HepG2 (cell line): ENCODE results near the gene ZNHIT1. TPM values are rescaled to one million over a fixed set of nuclear protein-coding genes. Genes with fewer than 3 reads are reported as not detected.
A peak's percentile ranks its signal among the peaks of the same experiment; 100 is the strongest.

ENCODE experiments used
- CBX2 ChIP-seq, 2 experiments: fragments of 200-600 bp in 1 of 2; sonication (generic); formaldehyde crosslinking in 1 of 2; IDR thresholded peaks; 2 replicates each; pipeline versions ENCODE4 v1.7.0 to v1.8.1; 2018 to 2022; ENCODE audit warnings: low read depth in 2 of 2, low read length in 1 of 2, mild to moderate bottlenecking in 1 of 2, missing genetic modification reagents in 1 of 2
- ELF3 ChIP-seq: IDR thresholded peaks from 2 replicates; pipeline ENCODE4 v1.6.1; 2016; ENCODE audit warnings: missing genetic modification reagents, missing compliant biosample characterization
- GLI4 ChIP-seq: sonication (generic); formaldehyde crosslinking; IDR thresholded peaks from 2 replicates; pipeline ENCODE4 v1.5.1; 2020; ENCODE audit warnings: missing genetic modification reagents, mild to moderate bottlenecking, moderate library complexity, borderline replicate concordance
- KLF9 ChIP-seq: IDR thresholded peaks from 2 replicates; pipeline ENCODE4 v1.6.1; 2016; ENCODE audit warnings: low read depth
- PBX2 ChIP-seq: IDR thresholded peaks from 2 replicates; pipeline ENCODE4 v1.6.1; 2016; ENCODE audit warnings: control low read depth
- SNAPC4 ChIP-seq: sonication (generic); formaldehyde crosslinking; IDR thresholded peaks from 2 replicates; pipeline ENCODE4 v1.4.0; 2020; ENCODE audit warnings: mild to moderate bottlenecking, missing genetic modification reagents
- SOX13 ChIP-seq, 3 experiments: fragments of 450-650 bp in 1 of 3; sonication (generic) in 1 of 3; formaldehyde crosslinking in 1 of 3; IDR thresholded peaks in 2 of 3; conservative IDR thresholded peaks in 1 of 3; 2 replicates each; pipeline versions ENCODE4 v1.5.0 to v1.6.1; 2016 to 2020; ENCODE audit warnings: antibody characterized with exemption in 1 of 3, mild to moderate bottlenecking in 1 of 3, missing compliant biosample characterization in 1 of 3, missing genetic modification reagents in 1 of 3, moderate library complexity in 1 of 3
- TOPORS ChIP-seq: sonication (generic); formaldehyde crosslinking; IDR thresholded peaks from 2 replicates; pipeline ENCODE4 v1.8.0; 2023; ENCODE audit warnings: mild to moderate bottlenecking, missing genetic modification reagents
- ZNF17 ChIP-seq: sonication (generic); formaldehyde crosslinking; IDR thresholded peaks from 2 replicates; pipeline ENCODE4 v1.5.0; 2020; ENCODE audit warnings: mild to moderate bottlenecking, missing genetic modification reagents
- ZNF276 ChIP-seq: sonication (generic); formaldehyde crosslinking; IDR thresholded peaks from 2 replicates; pipeline ENCODE4 v1.4.0; 2020; ENCODE audit warnings: mild to moderate bottlenecking, low read depth, missing genetic modification reagents
- ZNF343 ChIP-seq: sonication (generic); formaldehyde crosslinking; IDR thresholded peaks from 2 replicates; pipeline ENCODE4 v1.4.0; 2020; ENCODE audit warnings: mild to moderate bottlenecking, missing genetic modification reagents
- ZNF570 ChIP-seq: sonication (generic); formaldehyde crosslinking; IDR thresholded peaks from 2 replicates; pipeline ENCODE4 v1.4.0; 2020; ENCODE audit warnings: mild to moderate bottlenecking, missing genetic modification reagents, borderline replicate concordance
- polyA plus RNA-seq, 8 experiments: library from polyadenylated mRNA; depleted of rRNA in 3 of 8; stranded (reverse) in 7 of 8; unstranded in 1 of 8; fragments of >200 nt; fragmentation: Illumina TruSeq in 4 of 8; extraction: Trizol in 4 of 8; gene quantifications; 2 replicates each; pipeline versions ENCODE4 v1.2.1 to v1.2.3, GENCODE V29; 2011 to 2016; ENCODE audit warnings: low read depth in 4 of 8, missing spikeins in 1 of 8, mixed read lengths in 1 of 8; ENCODE audit not compliant: insufficient read depth in 1 of 8
- total RNA-seq, 5 experiments: library from RNA; depleted of rRNA; stranded (reverse); fragments of >200 nt; fragmentation: Illumina TruSeq; extraction: Trizol; gene quantifications; 2 replicates each; pipeline ENCODE4 v1.2.3, GENCODE V29; 2016; ENCODE audit warnings: low read depth in 1 of 5
- TF ChIP-seq, protein P1 (sequence below): sonication (generic); formaldehyde crosslinking; conservative IDR thresholded peaks from 2 replicates; pipeline ENCODE4 v1.4.0; 2020; ENCODE audit warnings: missing genetic modification reagents
- TF ChIP-seq, protein P2 (sequence below): IDR thresholded peaks from 2 replicates; pipeline ENCODE4 v1.6.1; 2012; ENCODE audit warnings: low read depth, low read length, improper control_type of control experiment

The ZNHIT1 gene
- total and polyA plus RNA-seq, 2 of the 13 experiments (the other 11 are each of a cell fraction or from before 2014, with no cell fraction given) = 32.5 to 64.5 TPM

GRCh38 chr7:101218236-101219125 lies 516 bp downstream of the ZNHIT1 start (continued):
- TF ChIP-seq GLI4 (CRISPR knock-in tag) = peak; percentile 43; the same call in 1 of the 2 replicates
- no peak for TF ChIP-seq SOX13 (IDR thresholded peaks at IDR 0.05)
- 0 out of 4 replicates have a peak, but pooled peaks have one; percentile 8 to 55 for TF ChIP-seq SOX13 (CRISPR knock-in tag; conservative IDR thresholded peaks at IDR 0.05 in 1 of 2, IDR thresholded peaks at IDR 0.05 in 1 of 2)
- TF ChIP-seq ZNF276 (CRISPR knock-in tag) = 0 out of 2 replicates have a peak, but pooled peaks have one; percentile 15
- TF ChIP-seq, protein P1, sequence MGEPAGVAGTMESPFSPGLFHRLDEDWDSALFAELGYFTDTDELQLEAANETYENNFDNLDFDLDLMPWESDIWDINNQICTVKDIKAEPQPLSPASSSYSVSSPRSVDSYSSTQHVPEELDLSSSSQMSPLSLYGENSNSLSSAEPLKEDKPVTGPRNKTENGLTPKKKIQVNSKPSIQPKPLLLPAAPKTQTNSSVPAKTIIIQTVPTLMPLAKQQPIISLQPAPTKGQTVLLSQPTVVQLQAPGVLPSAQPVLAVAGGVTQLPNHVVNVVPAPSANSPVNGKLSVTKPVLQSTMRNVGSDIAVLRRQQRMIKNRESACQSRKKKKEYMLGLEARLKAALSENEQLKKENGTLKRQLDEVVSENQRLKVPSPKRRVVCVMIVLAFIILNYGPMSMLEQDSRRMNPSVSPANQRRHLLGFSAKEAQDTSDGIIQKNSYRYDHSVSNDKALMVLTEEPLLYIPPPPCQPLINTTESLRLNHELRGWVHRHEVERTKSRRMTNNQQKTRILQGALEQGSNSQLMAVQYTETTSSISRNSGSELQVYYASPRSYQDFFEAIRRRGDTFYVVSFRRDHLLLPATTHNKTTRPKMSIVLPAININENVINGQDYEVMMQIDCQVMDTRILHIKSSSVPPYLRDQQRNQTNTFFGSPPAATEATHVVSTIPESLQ (CRISPR knock-in tag) = no peak
- TF ChIP-seq CBX2 (IDR thresholded peaks at IDR 0.05; ENCODE audit: low read depth, low read length) = no peak
- no peak for TF ChIP-seq CBX2 (CRISPR knock-in tag; IDR thresholded peaks at IDR 0.05; ENCODE audit: low read depth)
- no peak for TF ChIP-seq TOPORS
- peak; percentile 64; the same call in 1 of the 2 replicates for TF ChIP-seq SNAPC4 (CRISPR knock-in tag)
- no peak for TF ChIP-seq ZNF570 (CRISPR knock-in tag)
- TF ChIP-seq, protein P2, sequence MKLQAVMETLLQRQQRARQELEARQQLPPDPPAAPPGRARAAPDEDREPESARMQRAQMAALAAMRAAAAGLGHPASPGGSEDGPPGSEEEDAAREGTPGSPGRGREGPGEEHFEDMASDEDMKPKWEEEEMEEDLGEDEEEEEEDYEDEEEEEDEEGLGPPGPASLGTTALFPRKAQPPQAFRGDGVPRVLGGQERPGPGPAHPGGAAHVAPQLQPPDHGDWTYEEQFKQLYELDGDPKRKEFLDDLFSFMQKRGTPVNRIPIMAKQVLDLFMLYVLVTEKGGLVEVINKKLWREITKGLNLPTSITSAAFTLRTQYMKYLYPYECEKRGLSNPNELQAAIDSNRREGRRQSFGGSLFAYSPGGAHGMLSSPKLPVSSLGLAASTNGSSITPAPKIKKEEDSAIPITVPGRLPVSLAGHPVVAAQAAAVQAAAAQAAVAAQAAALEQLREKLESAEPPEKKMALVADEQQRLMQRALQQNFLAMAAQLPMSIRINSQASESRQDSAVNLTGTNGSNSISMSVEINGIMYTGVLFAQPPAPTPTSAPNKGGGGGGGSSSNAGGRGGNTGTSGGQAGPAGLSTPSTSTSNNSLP = peak; percentile 39; the same call in 1 of the 2 replicates
- no peak for TF ChIP-seq PBX2
- TF ChIP-seq ZNF17 = no peak
- 0 out of 2 replicates have a peak, but pooled peaks have one; percentile 11 for TF ChIP-seq ZNF343 (CRISPR knock-in tag)
- no peak for TF ChIP-seq KLF9 (CRISPR knock-in tag)
- no peak for TF ChIP-seq ELF3
